ENCODE measurements around the gene SLC25A21.

- TF ChIP-seq CTCF (IDR thresholded peaks at IDR 0.05 in 8 of 11, conservative IDR thresholded peaks at IDR 0.05 in 3 of 11) (no peak), POLR2A (IDR thresholded peaks at IDR 0.05) (no peak)
These were observed 422.2 kb downstream of the SLC25A21 start for GRCh38 chr14:36750244-36750643.
